ENCODE data around the gene ELOVL6. TPM values are rescaled to one million over a fixed set of nuclear protein-coding genes. Genes with fewer than 3 reads are reported as not detected.
"Not testable (repeated sequence)": the region's sequence is repeated elsewhere in the genome, so short reads cannot be mapped to it uniquely, and the experiment has no call there.

ELOVL6 gene
- total RNA-seq, 2 donors from 2014 or later: 43.7 to 66.3 TPM

DNA sequence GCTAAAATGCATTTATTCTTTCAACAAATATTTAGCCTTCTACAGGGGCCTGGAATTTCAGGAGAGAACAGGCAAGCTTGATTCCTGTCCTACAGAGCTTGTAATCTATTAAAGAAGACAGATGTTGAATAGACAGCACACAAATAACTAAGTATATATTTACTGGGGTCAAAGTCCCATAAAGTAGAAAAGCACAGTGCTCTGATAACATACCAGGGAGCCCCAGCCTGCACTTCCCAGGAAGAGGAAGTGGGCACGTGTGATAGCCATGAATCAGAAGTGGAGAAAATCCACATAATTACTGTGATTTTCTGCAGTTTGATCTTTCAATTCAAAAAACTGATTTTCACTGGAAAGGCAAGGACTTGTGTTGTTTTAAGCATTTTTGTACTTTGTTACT lies 156.7 kb downstream of the ELOVL6 start:
- intact Hi-C loops (cut with DNase I): no loop called here
- TF ChIP-seq, protein P1, sequence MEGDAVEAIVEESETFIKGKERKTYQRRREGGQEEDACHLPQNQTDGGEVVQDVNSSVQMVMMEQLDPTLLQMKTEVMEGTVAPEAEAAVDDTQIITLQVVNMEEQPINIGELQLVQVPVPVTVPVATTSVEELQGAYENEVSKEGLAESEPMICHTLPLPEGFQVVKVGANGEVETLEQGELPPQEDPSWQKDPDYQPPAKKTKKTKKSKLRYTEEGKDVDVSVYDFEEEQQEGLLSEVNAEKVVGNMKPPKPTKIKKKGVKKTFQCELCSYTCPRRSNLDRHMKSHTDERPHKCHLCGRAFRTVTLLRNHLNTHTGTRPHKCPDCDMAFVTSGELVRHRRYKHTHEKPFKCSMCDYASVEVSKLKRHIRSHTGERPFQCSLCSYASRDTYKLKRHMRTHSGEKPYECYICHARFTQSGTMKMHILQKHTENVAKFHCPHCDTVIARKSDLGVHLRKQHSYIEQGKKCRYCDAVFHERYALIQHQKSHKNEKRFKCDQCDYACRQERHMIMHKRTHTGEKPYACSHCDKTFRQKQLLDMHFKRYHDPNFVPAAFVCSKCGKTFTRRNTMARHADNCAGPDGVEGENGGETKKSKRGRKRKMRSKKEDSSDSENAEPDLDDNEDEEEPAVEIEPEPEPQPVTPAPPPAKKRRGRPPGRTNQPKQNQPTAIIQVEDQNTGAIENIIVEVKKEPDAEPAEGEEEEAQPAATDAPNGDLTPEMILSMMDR (IDR thresholded peaks at IDR 0.05): no peak
- H3K9ac ChIP-seq (ENCODE audit: low read depth in 2 of 2, low read length in 2 of 2): no peak overlapping the region
- H3K9me3 ChIP-seq: no peaks in the 10 kb centered on the region
- DNase-seq: no peak
- no peak overlapping the region for H3K4me3 ChIP-seq
- H3K36me3 ChIP-seq: no peaks in the 10 kb centered on the region
- no peaks in the 10 kb centered on the region for H3K4me1 ChIP-seq
- no peak overlapping the region for H3K27ac ChIP-seq
- no peaks in the 10 kb centered on the region for H3K27me3 ChIP-seq

- H3K9ac ChIP-seq (ENCODE audit: low read depth in 2 of 2, low read length in 2 of 2); H3K27ac ChIP-seq; H3K4me3 ChIP-seq; H3K4me1 ChIP-seq; intact Hi-C loops (cut with DNase I); DNase-seq; H3K9me3 ChIP-seq; H3K27me3 ChIP-seq; H3K36me3 ChIP-seq: not testable (repeated sequence)
These were observed 159.3 kb downstream of the ELOVL6 start for GRCh38 chr4:110039164-110039563.

- H3K9ac ChIP-seq (ENCODE audit: low read depth in 2 of 2, low read length in 2 of 2): no peak overlapping the region
- no peaks in the 10 kb centered on the region for H3K36me3 ChIP-seq
- no peaks in the 10 kb centered on the region for H3K27me3 ChIP-seq
- intact Hi-C loops (cut with DNase I): no loop called here
- no peak overlapping the region for H3K4me3 ChIP-seq
- TF ChIP-seq, protein P1 (IDR thresholded peaks at IDR 0.05): no peak
- no peaks in the 10 kb centered on the region for H3K4me1 ChIP-seq
- no peak for DNase-seq
- H3K27ac ChIP-seq: no peak overlapping the region
- H3K9me3 ChIP-seq: no peaks in the 10 kb centered on the region
These were observed 164.4 kb downstream of the ELOVL6 start for GRCh38 chr4:110034026-110034393.

DNA sequence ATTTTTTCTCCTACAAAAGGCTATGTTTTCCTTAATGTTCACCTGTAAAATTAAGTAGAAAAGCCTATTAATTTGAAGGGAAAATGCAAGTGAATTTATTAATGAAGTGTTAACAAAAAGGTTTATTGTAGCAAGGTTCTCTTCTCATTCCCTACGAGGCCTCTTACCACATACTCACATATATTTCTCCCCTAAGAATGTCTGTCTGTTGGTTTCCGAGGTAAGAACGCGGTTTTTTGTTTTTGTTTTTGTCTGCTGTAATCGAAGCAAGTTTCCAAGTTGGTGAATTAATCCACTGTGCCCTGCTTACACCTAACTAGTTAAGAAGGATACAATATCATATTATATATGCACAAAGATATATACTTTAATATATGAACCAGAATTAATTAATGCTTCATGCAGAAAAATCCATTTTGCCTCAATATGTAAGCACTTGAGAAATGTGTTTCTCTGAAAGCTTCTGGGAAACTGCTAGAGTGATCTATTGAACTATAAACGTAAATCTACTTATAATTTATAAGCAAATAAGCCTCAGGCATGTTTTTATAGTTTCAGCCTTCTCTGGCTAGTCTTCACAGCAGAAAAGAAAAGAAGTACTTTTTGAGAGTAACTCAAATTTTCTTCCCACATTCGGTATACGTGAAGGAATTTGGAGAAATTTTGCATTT lies 164.9 kb downstream of the ELOVL6 start:
- no peak for DNase-seq
- intact Hi-C loops (cut with DNase I): no loop called here
- Histone ChIP-seq H3K9me3 (no peaks in the 10 kb centered on the region), H3K36me3 (no peaks in the 10 kb centered on the region), H3K4me1 (no peaks in the 10 kb centered on the region), H3K9ac (ENCODE audit: low read depth in 2 of 2, low read length in 2 of 2) (no peak overlapping the region), H3K4me3 (no peak overlapping the region), H3K27me3 (no peaks in the 10 kb centered on the region), H3K27ac (no peak overlapping the region)
- TF ChIP-seq, protein P1 (IDR thresholded peaks at IDR 0.05): no peak

- DNase-seq: no peak
- Histone ChIP-seq H3K4me1 (no peaks in the 10 kb centered on the region), H3K27ac (no peak overlapping the region), H3K27me3 (no peaks in the 10 kb centered on the region), H3K4me3 (no peak overlapping the region), H3K9me3 (no peaks in the 10 kb centered on the region), H3K36me3 (no peaks in the 10 kb centered on the region), H3K9ac (ENCODE audit: low read depth in 2 of 2, low read length in 2 of 2) (no peak overlapping the region)
- TF ChIP-seq, protein P1 (IDR thresholded peaks at IDR 0.05): no peak
- intact Hi-C loops (cut with DNase I): no loop called here
These were observed 165.8 kb downstream of the ELOVL6 start for GRCh38 chr4:110032603-110033002.

GRCh38 chr4:110025718-110026117 lies 172.7 kb downstream of the ELOVL6 start:
- TF ChIP-seq, protein P1 (IDR thresholded peaks at IDR 0.05): no peak
- no peak overlapping the region for H3K27ac ChIP-seq
- no peaks in the 10 kb centered on the region for H3K4me1 ChIP-seq
- H3K9ac ChIP-seq (ENCODE audit: low read depth in 2 of 2, low read length in 2 of 2): no peak overlapping the region
- H3K27me3 ChIP-seq: no peaks in the 10 kb centered on the region
- H3K9me3 ChIP-seq: no peaks in the 10 kb centered on the region
- intact Hi-C loops (cut with DNase I): no loop called here
- no peak for DNase-seq
- H3K4me3 ChIP-seq: no peak overlapping the region
- no peaks in the 10 kb centered on the region for H3K36me3 ChIP-seq
